ENCODE measurements around the gene WDR46.
"Not testable (repeated sequence)": the region's sequence is repeated elsewhere in the genome, so short reads cannot be mapped to it uniquely, and the experiment has no call there.

The WDR46 gene

GRCh38 chr6:33280539-33280938 is 8.5 kb downstream of the WDR46 start:
- Mint-ChIP-seq H3K4me3 (no peak overlapping the region), H3K27me3 (no peaks in the 10 kb centered on the region), H3K36me3 (ENCODE audit: low read depth) (peaks cover 44% of the 10 kb centered on the region), H3K9me3 (no peaks in the 10 kb centered on the region), H3K27ac (peak overlapping the region; percentile 58), H3K4me1 (ENCODE audit: low read depth) (peaks cover 28% of the 10 kb centered on the region)

DNA sequence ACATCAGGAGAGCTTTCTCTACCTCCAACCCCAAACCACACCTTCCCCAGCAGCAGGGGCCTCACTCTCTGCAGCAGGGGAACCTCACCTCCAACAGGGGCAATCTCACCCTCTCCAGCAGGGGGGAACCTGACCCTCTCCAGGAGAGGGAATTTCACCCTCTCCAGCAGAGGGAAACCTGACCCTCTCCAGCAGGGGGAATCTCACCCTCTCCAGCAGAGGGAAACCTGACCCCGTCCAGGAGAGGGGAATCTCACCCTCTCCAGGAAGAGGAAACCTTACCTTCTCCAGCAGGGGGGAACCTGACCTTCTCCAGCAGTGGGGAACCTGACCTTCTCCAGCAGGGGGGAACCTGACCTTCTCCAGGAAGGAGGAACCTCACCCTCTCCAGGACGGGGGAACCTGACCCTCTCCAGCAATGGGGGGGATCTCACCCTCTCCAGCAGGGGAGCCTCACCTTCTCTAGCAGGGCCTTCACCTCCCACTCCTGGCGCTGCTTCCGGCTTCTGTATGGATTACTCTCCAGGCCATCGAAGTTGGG is 9.0 kb downstream of the WDR46 start:
- Mint-ChIP-seq H3K9me3 (no peaks in the 10 kb centered on the region), H3K27me3 (no peaks in the 10 kb centered on the region), H3K36me3 (ENCODE audit: low read depth) (peaks cover 49% of the 10 kb centered on the region), H3K27ac (peak overlapping the region; percentile 58), H3K4me3 (no peak overlapping the region), H3K4me1 (ENCODE audit: low read depth) (peaks cover 33% of the 10 kb centered on the region)

GRCh38 chr6:33279257-33279695 is 9.8 kb downstream of the WDR46 start:
- Mint-ChIP-seq H3K9me3 (no peaks in the 10 kb centered on the region), H3K36me3 (ENCODE audit: low read depth) (peaks cover 55% of the 10 kb centered on the region), H3K4me1 (ENCODE audit: low read depth) (peaks cover 41% of the 10 kb centered on the region), H3K27ac (peak overlapping the region; percentile 45), H3K4me3 (no peak overlapping the region), H3K27me3 (no peaks in the 10 kb centered on the region)

GRCh38 chr6:33278810-33279209 is 10.2 kb downstream of the WDR46 start:
- peaks cover 43% of the 10 kb centered on the region for H3K4me1 Mint-ChIP-seq (ENCODE audit: low read depth)
- no peak overlapping the region for H3K4me3 Mint-ChIP-seq
- no peaks in the 10 kb centered on the region for H3K27me3 Mint-ChIP-seq
- H3K36me3 Mint-ChIP-seq (ENCODE audit: low read depth), result peaks cover 57% of the 10 kb centered on the region
- peak overlapping the region; percentile 45 for H3K27ac Mint-ChIP-seq
- H3K9me3 Mint-ChIP-seq, result no peaks in the 10 kb centered on the region

GRCh38 chr6:33278392-33278741 is 10.7 kb downstream of the WDR46 start:
- Mint-ChIP-seq H3K36me3 (ENCODE audit: low read depth) (peaks cover 60% of the 10 kb centered on the region), H3K4me3 (no peak overlapping the region), H3K9me3 (no peaks in the 10 kb centered on the region), H3K4me1 (ENCODE audit: low read depth) (peaks cover 45% of the 10 kb centered on the region), H3K27me3 (no peaks in the 10 kb centered on the region), H3K27ac (peak overlapping the region; percentile 36)

GRCh38 chr6:33277663-33278391 is 11.2 kb downstream of the WDR46 start:
- H3K36me3 Mint-ChIP-seq (ENCODE audit: low read depth), result peaks cover 63% of the 10 kb centered on the region
- H3K27me3 Mint-ChIP-seq, result no peaks in the 10 kb centered on the region
- H3K4me1 Mint-ChIP-seq (ENCODE audit: low read depth), result peaks cover 51% of the 10 kb centered on the region
- peak overlapping the region; percentile 81 for H3K4me3 Mint-ChIP-seq
- H3K27ac Mint-ChIP-seq, result peak overlapping the region; percentile 86
- no peaks in the 10 kb centered on the region for H3K9me3 Mint-ChIP-seq

GRCh38 chr6:33276864-33277662 is 12.0 kb downstream of the WDR46 start, which contains the start of gene B3GALT4:
Gene B3GALT4 (plus strand): TSS chr6:33277123. CDS start chr6:33277420, 297 bp downstream.
- no peaks in the 10 kb centered on the region for H3K9me3 Mint-ChIP-seq
- peak within 1 kb of the TSS; percentile 99 for H3K4me3 Mint-ChIP-seq
- H3K27ac Mint-ChIP-seq, result peak within 1 kb of the TSS; percentile 99
- peaks cover 56% of the 10 kb centered on the region for H3K4me1 Mint-ChIP-seq (ENCODE audit: low read depth)
- H3K36me3 Mint-ChIP-seq (ENCODE audit: low read depth), result peaks cover 64% of the 10 kb centered on the region
- H3K27me3 Mint-ChIP-seq, result no peaks in the 10 kb centered on the region

DNA sequence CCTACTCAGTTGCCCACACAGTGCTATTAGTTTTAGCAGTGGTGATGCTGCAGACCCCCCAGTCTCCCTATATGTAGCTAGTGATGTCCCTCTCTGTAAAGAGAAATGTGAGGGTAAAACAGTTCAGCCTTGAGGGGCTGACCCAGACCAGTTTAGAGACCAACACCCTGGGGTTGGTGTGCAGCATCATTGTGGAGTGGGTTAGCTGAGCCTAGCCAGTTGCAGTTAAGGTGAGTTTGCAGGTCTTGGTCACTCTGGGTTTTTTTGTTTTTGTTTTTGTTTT is 12.5 kb downstream of the WDR46 start:
- no peaks in the 10 kb centered on the region for H3K27me3 Mint-ChIP-seq
- no peaks in the 10 kb centered on the region for H3K9me3 Mint-ChIP-seq
- peaks cover 56% of the 10 kb centered on the region for H3K4me1 Mint-ChIP-seq (ENCODE audit: low read depth)
- peak overlapping the region; percentile 99 for H3K4me3 Mint-ChIP-seq
- peaks cover 63% of the 10 kb centered on the region for H3K36me3 Mint-ChIP-seq (ENCODE audit: low read depth)
- H3K27ac Mint-ChIP-seq, result peak overlapping the region; percentile 99

DNA sequence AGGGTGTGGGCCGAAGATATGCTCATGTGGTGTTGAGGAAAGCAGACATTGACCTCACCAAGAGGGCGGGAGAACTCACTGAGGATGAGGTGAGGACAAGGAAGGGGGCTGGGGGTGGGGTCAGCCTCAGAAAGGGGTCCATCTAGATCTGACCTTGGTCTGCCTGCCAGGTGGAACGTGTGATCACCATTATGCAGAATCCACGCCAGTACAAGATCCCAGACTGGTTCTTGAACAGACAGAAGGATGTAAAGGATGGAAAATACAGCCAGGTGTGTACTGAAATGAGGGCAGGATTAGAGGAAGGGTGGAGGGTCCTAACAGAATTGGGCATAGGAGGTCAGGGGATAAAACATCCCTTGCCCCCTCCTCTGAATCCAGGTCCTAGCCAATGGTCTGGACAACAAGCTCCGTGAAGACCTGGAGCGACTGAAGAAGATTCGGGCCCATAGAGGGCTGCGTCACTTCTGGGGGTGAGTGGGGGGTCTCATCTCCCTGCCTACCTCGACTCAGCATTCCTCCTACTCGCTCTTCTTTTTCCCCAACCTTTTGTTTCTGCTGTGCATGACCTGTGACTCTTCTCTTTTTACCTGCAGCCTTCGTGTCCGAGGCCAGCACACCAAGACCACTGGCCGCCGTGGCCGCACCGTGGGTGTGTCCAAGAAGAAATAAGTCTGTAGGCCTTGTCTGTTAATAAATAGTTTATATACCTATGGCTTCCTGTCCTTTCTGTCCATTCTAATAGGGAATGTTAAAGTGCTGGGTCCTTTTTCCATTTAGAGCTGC is 13.1 kb downstream of the WDR46 start:
- Mint-ChIP-seq H3K36me3 (ENCODE audit: low read depth) (peaks cover 57% of the 10 kb centered on the region), H3K4me3 (peak overlapping the region; percentile 99), H3K27ac (peak overlapping the region; percentile 99), H3K4me1 (ENCODE audit: low read depth) (peaks cover 58% of the 10 kb centered on the region)
- H3K9me3 Mint-ChIP-seq, H3K27me3 Mint-ChIP-seq: not testable (repeated sequence)

- Mint-ChIP-seq H3K27me3 (no peaks in the 10 kb centered on the region), H3K9me3 (no peaks in the 10 kb centered on the region), H3K27ac (peak overlapping the region; percentile 99), H3K36me3 (ENCODE audit: low read depth) (peaks cover 58% of the 10 kb centered on the region), H3K4me1 (ENCODE audit: low read depth) (peaks cover 76% of the 10 kb centered on the region), H3K4me3 (peak overlapping the region; percentile 99)
Measured at GRCh38 chr6:33273924-33274902, 14.8 kb downstream of the WDR46 start.

GRCh38 chr6:33273129-33273923 is 15.7 kb downstream of the WDR46 start:
- peak overlapping the region; percentile 99 for H3K27ac Mint-ChIP-seq

DNA sequence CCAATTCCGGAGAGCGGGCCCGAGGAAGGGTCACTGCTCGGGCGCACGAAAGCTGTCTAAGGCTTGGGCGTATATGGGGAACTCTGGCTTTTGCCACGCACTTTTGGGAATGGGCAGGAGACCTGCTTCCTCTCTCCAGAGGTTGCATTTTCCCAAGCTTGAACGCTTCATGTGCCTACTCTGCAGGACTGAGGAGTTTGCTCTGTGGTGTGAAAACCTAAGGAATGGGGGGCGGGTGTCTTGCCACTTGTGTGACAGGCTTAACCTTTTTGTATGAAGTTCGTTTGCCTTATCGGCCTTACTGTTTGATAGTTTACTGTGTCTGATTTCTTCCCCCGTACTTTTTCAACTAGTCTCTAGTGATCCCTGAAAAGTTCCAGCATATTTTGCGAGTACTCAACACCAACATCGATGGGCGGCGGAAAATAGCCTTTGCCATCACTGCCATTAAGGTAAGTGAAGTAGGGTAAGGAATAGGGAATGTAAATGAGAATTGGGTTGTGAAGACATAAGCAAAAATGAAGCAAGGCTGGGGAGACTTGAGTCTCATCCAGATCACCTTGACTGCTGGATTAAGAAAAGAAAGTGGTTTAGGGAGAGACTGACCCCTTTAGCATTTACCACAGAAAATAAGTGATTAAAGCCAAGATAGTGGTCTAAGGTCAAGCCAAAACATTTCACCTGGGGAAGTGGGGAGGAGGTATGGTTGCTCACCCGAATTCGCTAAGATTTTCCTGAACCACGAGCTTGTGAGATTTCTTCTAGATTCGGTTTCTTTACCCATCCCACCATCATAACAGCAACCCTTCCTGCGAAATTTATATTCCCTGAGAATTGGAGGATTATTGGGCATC is 16.5 kb downstream of the WDR46 start:
- peaks cover 65% of the 10 kb centered on the region for H3K4me1 Mint-ChIP-seq (ENCODE audit: low read depth)
- no peaks in the 10 kb centered on the region for H3K9me3 Mint-ChIP-seq
- peak overlapping the region; percentile 99 for H3K27ac Mint-ChIP-seq
- peaks cover 71% of the 10 kb centered on the region for H3K36me3 Mint-ChIP-seq (ENCODE audit: low read depth)
- H3K27me3 Mint-ChIP-seq, result no peaks in the 10 kb centered on the region
- H3K4me3 Mint-ChIP-seq, result peak overlapping the region; percentile 99

More at GRCh38 chr6:33273129-33273923, 15.7 kb downstream of the WDR46 start:
- Mint-ChIP-seq H3K4me1 (ENCODE audit: low read depth) (peaks cover 71% of the 10 kb centered on the region), H3K9me3 (no peaks in the 10 kb centered on the region), H3K36me3 (ENCODE audit: low read depth) (peaks cover 64% of the 10 kb centered on the region), H3K27me3 (no peaks in the 10 kb centered on the region), H3K4me3 (peak overlapping the region; percentile 99)

Data from stimulated activated naive CD8-positive, alpha-beta T cell treated with anti-CD3 and anti-CD28 coated beads, Interleukin-15, Interleukin-2, amounts not matched to agents 100 ng/mL and 50 ng/mL, for 24 hours (primary cell).